GM20431 (cell line): ENCODE results near the gene TENM3.

Experiments used
- in situ Hi-C: fragments of 300-500 bp; cut with MseI, MboI; formaldehyde crosslinking; loops from one replicate; pipeline ENCODE4 v1.15.0; 2020; ENCODE audit warnings: low sequenced_read_pairs; ENCODE audit not compliant: unreplicated experiment

The TENM3 gene

GRCh38 chr4:182536221-182536811, 293.1 kb downstream of the TENM3 start:
- in situ Hi-C loops = no loop called here

DNA sequence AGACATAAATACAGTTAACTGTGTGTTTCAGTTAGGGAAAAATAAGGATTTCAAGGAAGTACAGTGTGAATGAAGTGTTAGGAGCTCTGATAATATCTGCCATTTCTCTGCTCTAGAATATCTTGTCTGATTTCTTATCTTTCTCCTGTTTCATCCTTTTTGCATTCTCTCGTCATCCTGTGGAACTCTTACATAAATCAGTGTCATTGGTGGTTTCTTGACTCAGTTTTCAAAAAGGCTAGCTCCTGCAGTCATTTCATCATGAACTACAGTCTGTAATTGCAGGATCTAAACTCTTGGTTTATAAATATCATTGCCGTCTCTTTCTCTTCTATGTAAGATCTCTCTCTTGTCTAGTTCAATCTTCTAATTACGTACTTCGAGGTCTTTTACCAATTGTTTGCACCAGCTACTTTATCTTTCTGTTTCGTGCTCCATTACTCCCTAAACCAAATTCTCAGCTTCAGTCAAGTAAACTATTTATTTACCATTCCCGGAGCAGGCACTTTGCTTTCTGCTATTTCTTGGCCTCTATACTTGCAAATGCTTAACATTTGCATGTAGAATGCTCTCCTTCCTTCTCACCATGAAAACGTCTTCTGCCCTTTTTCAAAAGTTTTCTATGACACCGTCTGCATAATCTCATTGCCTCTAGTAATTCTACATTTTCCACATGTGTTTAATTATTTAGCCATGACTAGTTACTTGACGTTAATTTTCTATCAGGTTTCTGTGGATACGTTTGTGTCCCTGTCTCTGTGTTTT, 294.0 kb downstream of the TENM3 start:
- in situ Hi-C loops = no loop called here

DNA sequence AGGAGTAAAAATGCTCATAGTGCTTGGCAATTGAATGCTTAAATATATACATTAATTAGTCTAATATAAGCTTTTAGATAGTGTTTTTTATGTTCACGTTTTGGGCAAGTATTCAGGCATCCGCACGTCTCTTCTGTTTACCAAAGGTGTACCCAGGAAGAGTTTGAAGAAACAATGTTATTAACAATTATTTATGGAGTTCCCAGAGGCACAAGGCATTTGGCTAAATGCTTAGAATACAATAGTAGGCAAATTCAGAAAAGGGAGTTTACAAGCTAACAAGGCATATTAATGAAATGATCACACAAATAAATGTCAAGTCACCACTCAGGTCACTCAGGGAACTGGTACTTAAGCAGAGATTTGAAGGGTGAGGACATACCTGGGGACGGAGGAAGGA, 294.8 kb downstream of the TENM3 start:
- in situ Hi-C loops = no loop called here

DNA sequence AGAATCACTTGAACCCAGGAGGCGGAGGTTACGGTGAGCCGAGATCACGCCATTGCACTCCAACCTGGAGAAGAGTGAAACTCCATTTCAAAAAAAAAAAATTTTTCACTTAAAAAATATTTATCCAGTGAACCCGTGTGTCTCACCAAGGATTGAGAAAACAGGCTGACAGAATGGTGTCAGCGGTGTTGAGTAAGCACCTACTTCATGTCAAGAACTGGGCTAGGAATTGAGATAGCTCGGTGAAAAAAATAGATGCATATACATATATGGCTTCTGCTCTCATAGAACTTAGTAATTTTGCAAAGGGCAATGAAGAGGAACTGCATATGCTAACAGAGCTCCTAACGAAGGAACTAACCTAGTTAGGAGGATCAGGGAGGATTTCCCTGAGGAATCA, 297.3 kb downstream of the TENM3 start:
- in situ Hi-C loops = no loop called here

GRCh38 chr4:182547435-182547834, 304.2 kb downstream of the TENM3 start:
- in situ Hi-C loops = no loop called here

GRCh38 chr4:182548156-182548555, 305.0 kb downstream of the TENM3 start:
- in situ Hi-C loops = no loop called here

GRCh38 chr4:182549356-182549755, 306.2 kb downstream of the TENM3 start:
- in situ Hi-C loops = no loop called here

- in situ Hi-C loops = no loop called here
Measured at GRCh38 chr4:182552948-182553347, 309.7 kb downstream of the TENM3 start.

DNA sequence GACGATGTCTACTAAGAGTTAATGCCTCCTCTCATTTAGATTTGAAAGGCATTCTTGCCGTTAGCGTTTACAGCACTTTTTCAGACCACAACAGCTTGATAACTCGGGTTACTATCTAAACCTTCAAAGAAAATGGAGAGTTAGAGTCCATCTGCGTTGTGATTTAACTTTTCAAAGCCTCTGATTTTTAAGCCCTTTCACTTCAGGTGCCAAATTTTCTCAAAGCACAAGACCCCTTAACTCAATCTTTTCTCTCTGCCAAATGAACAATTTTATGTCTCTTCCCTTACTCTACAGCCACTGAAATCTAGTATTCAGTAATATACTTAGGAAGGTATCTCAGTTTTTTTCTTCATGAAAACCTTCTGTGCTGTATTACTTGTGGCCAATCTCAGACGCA, 310.5 kb downstream of the TENM3 start:
- in situ Hi-C loops = no loop called here

DNA sequence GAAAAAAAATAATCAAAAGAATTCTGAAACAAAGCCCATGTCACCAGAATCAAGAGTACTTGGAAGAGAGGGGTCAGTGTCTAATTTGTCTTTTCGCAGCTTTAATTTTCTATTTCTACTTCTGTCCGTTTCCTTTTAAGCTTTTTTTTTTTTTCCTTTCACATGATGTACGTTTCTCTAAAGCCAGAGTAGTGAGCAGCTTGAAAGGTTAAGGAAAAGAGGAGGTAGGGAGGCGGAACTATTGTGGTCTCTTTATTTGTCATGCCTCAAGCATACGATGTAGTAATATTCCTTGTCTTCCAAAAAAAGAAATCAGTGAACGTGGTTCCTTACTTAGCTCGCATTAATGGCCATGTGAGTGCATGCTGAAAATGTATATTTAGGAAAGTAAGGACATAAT, 311.5 kb downstream of the TENM3 start:
- in situ Hi-C loops = no loop called here

DNA sequence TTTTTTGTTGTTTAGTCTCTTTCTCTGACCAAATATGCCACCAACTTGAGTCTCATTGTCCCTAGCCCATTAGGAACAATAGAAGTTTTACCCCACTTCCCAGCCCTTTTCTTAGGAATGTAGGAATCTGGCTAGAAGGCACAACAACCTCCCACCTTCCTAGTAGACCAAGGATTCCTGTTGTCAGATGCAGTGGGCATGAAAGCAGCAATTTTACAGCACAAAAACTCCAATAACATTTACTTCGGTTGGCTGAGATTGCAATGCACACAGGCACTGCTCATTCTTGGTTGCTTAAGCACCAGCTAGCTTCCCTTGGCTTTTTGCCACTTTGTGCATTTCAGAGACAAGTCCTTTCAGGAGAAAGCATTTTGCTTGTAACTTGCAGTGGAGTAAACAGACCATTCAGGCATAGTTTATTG, 312.8 kb downstream of the TENM3 start:
- in situ Hi-C loops = no loop called here

DNA sequence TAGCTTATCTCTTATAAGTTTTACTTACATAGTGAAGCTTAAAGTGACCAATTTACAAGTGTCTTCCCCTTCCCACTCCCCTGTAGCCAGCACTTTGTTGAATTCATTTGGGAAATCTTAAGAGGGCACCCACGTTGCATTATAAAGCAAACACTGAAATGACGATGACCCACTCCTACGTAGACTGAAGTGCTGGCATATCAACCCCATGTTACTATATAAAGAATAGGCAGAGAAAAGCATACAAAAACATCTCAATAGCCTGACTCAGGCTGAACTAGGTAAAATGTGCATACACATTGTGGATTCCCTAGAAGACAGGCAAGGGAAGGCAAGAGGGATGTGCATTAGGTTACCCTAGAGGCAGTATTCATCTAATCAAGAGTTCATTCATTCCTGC, 313.4 kb downstream of the TENM3 start:
- in situ Hi-C loops = no loop called here

DNA sequence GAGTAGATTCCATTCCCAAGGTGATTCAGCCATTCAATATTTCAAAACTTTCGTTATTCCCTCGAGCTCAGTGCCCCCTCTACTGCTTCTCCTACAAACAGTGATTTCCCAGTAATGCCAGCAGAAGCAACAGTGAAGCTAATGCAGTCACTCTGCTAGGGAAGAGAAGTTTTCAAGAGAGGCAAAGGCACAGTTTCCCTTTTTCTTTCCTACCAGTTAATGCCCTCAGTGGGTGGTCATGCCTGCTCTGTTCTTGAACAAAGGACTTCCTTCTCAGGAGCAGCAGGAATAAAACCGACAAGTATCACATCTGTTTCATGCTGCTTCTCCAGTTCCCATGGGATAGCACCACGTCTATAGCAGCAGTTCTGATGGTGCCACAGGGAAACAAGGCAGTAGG, 317.2 kb downstream of the TENM3 start:
- in situ Hi-C loops = no loop called here

GRCh38 chr4:182562350-182562749, 319.1 kb downstream of the TENM3 start:
- in situ Hi-C loops = no loop called here

DNA sequence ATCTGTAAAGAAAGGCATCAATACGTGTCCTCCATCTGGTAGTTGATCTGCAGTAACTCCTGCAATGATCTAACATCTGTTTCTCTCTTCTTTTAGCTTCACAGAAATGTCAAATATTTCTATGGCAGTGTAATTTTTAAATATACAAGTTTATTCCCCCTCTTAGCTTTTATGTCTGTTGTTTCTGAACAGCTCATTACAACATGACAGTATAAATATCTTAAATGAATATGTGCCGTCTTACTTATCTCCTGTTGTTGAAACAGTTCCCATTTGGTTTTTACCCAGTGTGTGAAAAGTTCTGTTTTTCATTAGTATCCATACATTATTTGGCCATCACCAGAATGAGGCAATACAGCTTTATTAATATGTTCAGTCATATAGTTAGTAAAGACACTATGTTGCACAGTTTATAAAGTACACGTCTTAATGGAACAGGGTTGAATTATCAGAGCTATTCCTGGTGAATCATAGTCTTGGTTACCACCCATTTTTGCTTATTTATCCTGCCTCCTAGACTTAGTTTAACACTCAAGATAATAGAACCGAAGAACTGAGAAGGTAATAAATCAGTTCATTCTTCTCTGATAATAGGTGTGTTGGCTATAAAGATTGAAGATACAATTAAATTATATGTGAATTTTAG, 321.6 kb downstream of the TENM3 start:
- in situ Hi-C loops = no loop called here

GRCh38 chr4:182567119-182567518, 323.9 kb downstream of the TENM3 start:
- in situ Hi-C loops = no loop called here

DNA sequence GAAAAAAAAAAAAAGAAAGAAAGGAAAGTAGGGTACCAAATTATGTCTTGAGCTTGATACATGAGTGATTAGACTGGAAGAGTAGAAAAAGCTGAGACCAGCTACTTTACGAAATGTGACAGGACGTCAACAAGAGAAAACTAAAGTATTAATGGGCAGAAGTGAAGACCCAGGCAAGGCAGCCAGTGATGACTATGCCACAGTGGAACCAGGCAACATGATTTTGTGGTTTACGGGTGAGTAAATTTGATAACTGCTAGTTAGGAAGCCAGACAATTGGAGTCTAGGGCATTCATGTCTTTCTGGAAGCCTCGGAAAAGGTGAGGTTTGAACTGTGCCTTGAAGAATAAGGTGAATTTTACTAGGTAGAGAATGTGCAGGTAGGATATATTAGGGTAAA, 326.4 kb downstream of the TENM3 start:
- in situ Hi-C loops = no loop called here

- in situ Hi-C loops = no loop called here
Measured at GRCh38 chr4:182574706-182575105, 331.5 kb downstream of the TENM3 start.

DNA sequence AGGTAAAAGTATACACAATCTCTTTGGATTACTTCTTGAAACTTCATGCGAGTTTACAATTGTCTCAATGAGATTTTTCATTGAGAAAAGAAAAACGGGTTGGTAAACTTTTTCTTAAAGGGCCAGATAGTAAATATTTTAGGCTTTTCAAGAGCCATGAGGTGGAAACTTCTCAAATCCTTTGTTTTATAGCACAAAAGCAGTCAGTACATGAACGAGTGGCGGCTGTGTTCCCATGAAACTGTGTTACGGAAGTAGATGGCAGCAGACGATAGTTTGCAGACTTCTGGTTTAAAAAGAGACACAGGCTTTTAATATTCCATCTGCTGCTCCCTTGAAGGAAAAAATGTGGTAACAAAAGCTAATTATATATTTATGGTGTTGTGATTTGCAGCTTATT, 332.0 kb downstream of the TENM3 start:
- in situ Hi-C loops = no loop called here

DNA sequence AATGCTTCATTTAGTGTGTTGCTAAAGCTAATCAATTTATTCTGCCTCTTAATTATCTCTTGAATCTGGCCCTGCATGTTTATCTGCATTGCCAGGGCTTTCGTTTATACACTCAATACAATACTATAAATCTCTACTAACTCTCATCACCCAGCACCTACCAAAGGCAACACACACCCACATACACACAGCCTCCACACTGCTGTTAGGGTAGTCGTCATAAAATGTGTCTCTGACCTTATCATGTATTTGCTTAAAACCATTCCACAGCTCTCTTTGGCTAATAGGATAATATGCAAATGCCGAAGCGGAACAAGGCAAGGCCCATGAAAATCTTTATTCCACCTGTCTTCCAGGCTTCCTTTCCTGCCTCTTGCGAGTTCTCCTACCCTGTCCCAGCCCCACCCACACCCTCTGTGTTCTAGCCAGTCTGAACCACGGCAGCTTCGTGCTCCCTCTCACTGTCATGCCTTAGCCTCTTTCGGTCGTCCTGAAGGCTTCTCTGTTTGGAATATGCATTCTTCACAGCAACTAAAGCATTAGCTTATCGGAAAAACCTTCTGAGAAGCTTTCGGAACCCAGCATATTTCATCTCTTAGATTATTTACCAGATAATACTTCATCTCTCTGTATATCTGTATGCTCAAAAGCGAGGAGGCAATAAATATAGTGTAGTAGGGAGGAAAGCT, 333.5 kb downstream of the TENM3 start:
- in situ Hi-C loops = no loop called here

DNA sequence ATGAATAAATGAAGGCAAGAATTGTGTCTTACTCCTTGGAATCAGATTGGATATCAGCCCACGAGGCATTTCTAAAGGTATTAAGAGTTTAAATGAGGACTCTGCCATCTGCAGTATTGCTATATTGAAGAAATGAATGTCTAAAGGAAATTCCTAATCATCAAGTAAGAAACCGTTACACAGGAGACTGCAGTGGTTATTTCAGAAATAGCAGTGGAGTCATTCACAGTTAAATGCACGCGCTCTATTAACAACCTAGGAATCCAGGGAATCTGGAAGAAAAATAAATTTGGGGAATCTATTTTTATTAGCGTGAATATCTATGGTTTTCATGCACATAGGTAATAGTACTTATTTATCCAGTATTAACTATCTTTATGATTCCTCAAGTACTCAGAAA, 334.2 kb downstream of the TENM3 start:
- in situ Hi-C loops = no loop called here
